ENCODE data around the gene SLC22A17. TPM values are rescaled to one million over a fixed set of nuclear protein-coding genes. Genes with fewer than 3 reads are reported as not detected.

Gene SLC22A17
- total and polyA plus RNA-seq, 2 experiments from 2014 or later: 16.5 to 42.3 TPM

GRCh38 chr14:23378612-23379220, 26.0 kb upstream of the SLC22A17 start:
- DNase-seq: no peak
- TF ChIP-seq EZH2phosphoT487 (IDR thresholded peaks at IDR 0.05; ENCODE audit: insufficient read depth, low read depth) (no peak), EZH2 (IDR thresholded peaks at IDR 0.05; ENCODE audit: insufficient read depth, poor library complexity, severe bottlenecking) (no peak)
- WGBS, 2 experiments (ENCODE audit: low coverage in 1 of 2, low lambda C conversion rate in 2 of 2, missing lambda C conversion rate in 2 of 2): 54 to 59% methylated on average over 11 of the region's 11 CpGs
- H3K27ac ChIP-seq: no peak overlapping the region
- no peaks in the 10 kb centered on the region for H4K20me1 ChIP-seq (ENCODE audit: insufficient read depth)
- H3K79me2 ChIP-seq (ENCODE audit: insufficient read depth): no peaks in the 10 kb centered on the region
- H3K9ac ChIP-seq: no peak overlapping the region
- H3K27me3 ChIP-seq (replicated peaks; ENCODE audit: insufficient read depth): peaks cover 12% of the 10 kb centered on the region; the same call in 1 of the 2 replicates
- no peaks in the 10 kb centered on the region for H3K36me3 ChIP-seq (ENCODE audit: low read depth)
- H3K4me2 ChIP-seq (ENCODE audit: unreplicated experiment): no peak overlapping the region
- in situ Hi-C loops (cut with MboI): no loop called here
- no peak overlapping the region for H3K4me3 ChIP-seq
- no peak overlapping the region for H2AFZ ChIP-seq
- no peaks in the 10 kb centered on the region for H3K4me1 ChIP-seq (ENCODE audit: insufficient read depth)
- no peaks in the 10 kb centered on the region for H3K9me2 ChIP-seq (ENCODE audit: insufficient read depth)
- H3K9me3 ChIP-seq (ENCODE audit: low read depth): no peaks in the 10 kb centered on the region
- no peaks in the 10 kb centered on the region for H3F3A ChIP-seq (ENCODE audit: insufficient read depth)

GRCh38 chr14:23377573-23378563, 25.2 kb upstream of the SLC22A17 start:
- no peaks in the 10 kb centered on the region for H3K9me3 ChIP-seq (ENCODE audit: low read depth)
- no peak overlapping the region for H2AFZ ChIP-seq
- no peaks in the 10 kb centered on the region for H3K36me3 ChIP-seq (ENCODE audit: low read depth)
- DNase-seq: no peak
- no peaks in the 10 kb centered on the region for H3K79me2 ChIP-seq (ENCODE audit: insufficient read depth)
- 76 to 77% methylated on average over 13 to 14 of the region's 14 CpGs for WGBS, 2 experiments (ENCODE audit: low coverage in 1 of 2, low lambda C conversion rate in 2 of 2, missing lambda C conversion rate in 2 of 2)
- no peak overlapping the region for H3K4me2 ChIP-seq (ENCODE audit: unreplicated experiment)
- H3K9ac ChIP-seq: no peak overlapping the region
- H4K20me1 ChIP-seq (ENCODE audit: insufficient read depth): no peaks in the 10 kb centered on the region
- no peaks in the 10 kb centered on the region for H3K4me1 ChIP-seq (ENCODE audit: insufficient read depth)
- H3K9me2 ChIP-seq (ENCODE audit: insufficient read depth): no peaks in the 10 kb centered on the region
- no peak overlapping the region for H3K4me3 ChIP-seq
- H3K27ac ChIP-seq: no peak overlapping the region
- no peak for TF ChIP-seq EZH2 (IDR thresholded peaks at IDR 0.05; ENCODE audit: insufficient read depth, poor library complexity, severe bottlenecking)
- no peak for TF ChIP-seq EZH2phosphoT487 (IDR thresholded peaks at IDR 0.05; ENCODE audit: insufficient read depth, low read depth)
- H3F3A ChIP-seq (ENCODE audit: insufficient read depth): no peaks in the 10 kb centered on the region
- in situ Hi-C loops (cut with MboI): no loop called here
- H3K27me3 ChIP-seq (replicated peaks; ENCODE audit: insufficient read depth): peaks cover 12% of the 10 kb centered on the region; the same call in 1 of the 2 replicates

GRCh38 chr14:23377198-23377550, 24.5 kb upstream of the SLC22A17 start:
- Histone ChIP-seq H3K27me3 (replicated peaks; ENCODE audit: insufficient read depth) (peaks cover 12% of the 10 kb centered on the region; the same call in 1 of the 2 replicates), H3K9me3 (ENCODE audit: low read depth) (no peaks in the 10 kb centered on the region), H3K4me2 (ENCODE audit: unreplicated experiment) (no peak overlapping the region), H4K20me1 (ENCODE audit: insufficient read depth) (no peaks in the 10 kb centered on the region), H3K79me2 (ENCODE audit: insufficient read depth) (no peaks in the 10 kb centered on the region), H3K9ac (no peak overlapping the region), H3K36me3 (ENCODE audit: low read depth) (no peaks in the 10 kb centered on the region), H3K27ac (no peak overlapping the region), H3K4me3 (no peak overlapping the region), H3F3A (ENCODE audit: insufficient read depth) (no peaks in the 10 kb centered on the region), H2AFZ (no peak overlapping the region), H3K4me1 (ENCODE audit: insufficient read depth) (no peaks in the 10 kb centered on the region), H3K9me2 (ENCODE audit: insufficient read depth) (no peaks in the 10 kb centered on the region)
- TF ChIP-seq EZH2 (IDR thresholded peaks at IDR 0.05; ENCODE audit: insufficient read depth, poor library complexity, severe bottlenecking): no peak
- no peak for DNase-seq
- in situ Hi-C loops (cut with MboI): no loop called here
- WGBS, 2 experiments (ENCODE audit: low coverage in 1 of 2, low lambda C conversion rate in 2 of 2, missing lambda C conversion rate in 2 of 2): 38 to 40% methylated on average over 9 to 11 of the region's 11 CpGs

GRCh38 chr14:23376482-23377197, 24.0 kb upstream of the SLC22A17 start, which contains the start of gene CMTM5:
Gene CMTM5 (plus strand): TSS chr14:23377046. CDS start chr14:23377252, 206 bp downstream.
- no peak for DNase-seq
- Histone ChIP-seq H3K4me1 (ENCODE audit: insufficient read depth) (no peaks in the 10 kb centered on the region), H3K27ac (no peak within 1 kb of the TSS), H3K36me3 (ENCODE audit: low read depth) (no peaks in the 10 kb centered on the region), H3K9me2 (ENCODE audit: insufficient read depth) (no peaks in the 10 kb centered on the region), H3K4me3 (no peak within 1 kb of the TSS), H3K9me3 (ENCODE audit: low read depth) (no peaks in the 10 kb centered on the region), H3K9ac (no peak within 1 kb of the TSS), H3F3A (ENCODE audit: insufficient read depth) (no peaks in the 10 kb centered on the region), H3K79me2 (ENCODE audit: insufficient read depth) (no peaks in the 10 kb centered on the region), H3K4me2 (ENCODE audit: unreplicated experiment) (no peak within 1 kb of the TSS), H2AFZ (no peak within 1 kb of the TSS), H4K20me1 (ENCODE audit: insufficient read depth) (no peaks in the 10 kb centered on the region), H3K27me3 (replicated peaks; ENCODE audit: insufficient read depth) (peaks cover 12% of the 10 kb centered on the region; the same call in 1 of the 2 replicates)
- in situ Hi-C loops (cut with MboI): no loop called here
- WGBS, 2 experiments (ENCODE audit: low coverage in 1 of 2, low lambda C conversion rate in 2 of 2, missing lambda C conversion rate in 2 of 2): 54 to 55% methylated on average over 13 of the region's 13 CpGs
- no peak for TF ChIP-seq EZH2phosphoT487 (IDR thresholded peaks at IDR 0.05; ENCODE audit: insufficient read depth, low read depth)
- TF ChIP-seq EZH2 (IDR thresholded peaks at IDR 0.05; ENCODE audit: insufficient read depth, poor library complexity, severe bottlenecking): no peak
